ENCODE results near the gene ZC3H7B. TPM values are rescaled to one million over a fixed set of nuclear protein-coding genes. Genes with fewer than 3 reads are reported as not detected.

Gene ZC3H7B
- total and polyA plus RNA-seq, 2 experiments from 2014 or later = 5.7 to 61.5 TPM

GRCh38 chr22:41341990-41342389, 40.7 kb downstream of the ZC3H7B start:
- Mint-ChIP-seq H3K4me1 (no peaks in the 10 kb centered on the region), H3K27me3 (ENCODE audit: insufficient read depth, low read depth, poor library complexity) (peaks cover 10% of the 10 kb centered on the region), H3K4me3 (no peak overlapping the region), H3K27ac (no peak overlapping the region), H3K36me3 (ENCODE audit: low read depth) (peaks cover 23% of the 10 kb centered on the region), H3K9me3 (no peaks in the 10 kb centered on the region)
- Histone ChIP-seq H4K20me1 (replicated peaks; ENCODE audit: insufficient read depth) (no peaks in the 10 kb centered on the region), H3F3A (replicated peaks; ENCODE audit: low read depth) (no peaks in the 10 kb centered on the region), H3K79me2 (replicated peaks; ENCODE audit: insufficient read depth) (no peaks in the 10 kb centered on the region), H2AFZ (no peak overlapping the region), H3K4me3 (no peak overlapping the region), H3K27ac (ENCODE audit: low read depth) (no peak overlapping the region), H3K27me3 (ENCODE audit: insufficient read depth) (no peaks in the 10 kb centered on the region), H3K4me2 (no peak overlapping the region), H3K9me2 (ENCODE audit: insufficient read depth) (no peaks in the 10 kb centered on the region), H3K4me1 (ENCODE audit: insufficient read depth) (no peaks in the 10 kb centered on the region), H3K36me3 (ENCODE audit: insufficient read depth) (peaks cover 5% of the 10 kb centered on the region; the same call in 1 of the 2 replicates)
- TF ChIP-seq CTCF (conservative IDR thresholded peaks at IDR 0.05; ENCODE audit: low read depth in 2 of 2) = no peak
- TF ChIP-seq CREB1 (CRISPR knock-in tag; IDR thresholded peaks at IDR 0.05; ENCODE audit: low read depth) = no peak
- ATAC-seq (no peak), DNase-seq (ENCODE audit: low spot score) (no peak)

- Histone ChIP-seq H3K4me1 (ENCODE audit: insufficient read depth) (no peaks in the 10 kb centered on the region), H3K4me3 (no peak overlapping the region), H3K36me3 (ENCODE audit: insufficient read depth) (peaks cover 5% of the 10 kb centered on the region; the same call in 1 of the 2 replicates), H3K27me3 (ENCODE audit: insufficient read depth) (no peaks in the 10 kb centered on the region), H2AFZ (no peak overlapping the region), H3K4me2 (no peak overlapping the region), H4K20me1 (replicated peaks; ENCODE audit: insufficient read depth) (no peaks in the 10 kb centered on the region), H3K27ac (ENCODE audit: low read depth) (no peak overlapping the region), H3F3A (replicated peaks; ENCODE audit: low read depth) (no peaks in the 10 kb centered on the region), H3K9me2 (ENCODE audit: insufficient read depth) (no peaks in the 10 kb centered on the region), H3K79me2 (replicated peaks; ENCODE audit: insufficient read depth) (no peaks in the 10 kb centered on the region)
- H3K4me1 Mint-ChIP-seq = no peaks in the 10 kb centered on the region
- H3K9me3 Mint-ChIP-seq = no peaks in the 10 kb centered on the region
- ATAC-seq (no peak), DNase-seq (ENCODE audit: low spot score) (no peak)
- H3K36me3 Mint-ChIP-seq (ENCODE audit: low read depth) = peaks cover 30% of the 10 kb centered on the region
- no peak overlapping the region for H3K27ac Mint-ChIP-seq
- H3K27me3 Mint-ChIP-seq (ENCODE audit: insufficient read depth, low read depth, poor library complexity) = peaks cover 14% of the 10 kb centered on the region
- no peak overlapping the region for H3K4me3 Mint-ChIP-seq
- TF ChIP-seq, protein P1, sequence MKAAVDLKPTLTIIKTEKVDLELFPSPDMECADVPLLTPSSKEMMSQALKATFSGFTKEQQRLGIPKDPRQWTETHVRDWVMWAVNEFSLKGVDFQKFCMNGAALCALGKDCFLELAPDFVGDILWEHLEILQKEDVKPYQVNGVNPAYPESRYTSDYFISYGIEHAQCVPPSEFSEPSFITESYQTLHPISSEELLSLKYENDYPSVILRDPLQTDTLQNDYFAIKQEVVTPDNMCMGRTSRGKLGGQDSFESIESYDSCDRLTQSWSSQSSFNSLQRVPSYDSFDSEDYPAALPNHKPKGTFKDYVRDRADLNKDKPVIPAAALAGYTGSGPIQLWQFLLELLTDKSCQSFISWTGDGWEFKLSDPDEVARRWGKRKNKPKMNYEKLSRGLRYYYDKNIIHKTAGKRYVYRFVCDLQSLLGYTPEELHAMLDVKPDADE (IDR thresholded peaks at IDR 0.05) = no peak
- TF ChIP-seq JUNB (IDR thresholded peaks at IDR 0.05; ENCODE audit: unreplicated experiment) (no peak), NANOG (IDR thresholded peaks at IDR 0.05; ENCODE audit: borderline replicate concordance) (no peak), EZH2 (IDR thresholded peaks at IDR 0.05; ENCODE audit: low read depth, unreplicated experiment) (no peak), ZNF114 (CRISPR knock-in tag; IDR thresholded peaks at IDR 0.05) (no peak), POLR2AphosphoS5 (IDR thresholded peaks at IDR 0.05; ENCODE audit: low read depth) (no peak), CREB1 (CRISPR knock-in tag; IDR thresholded peaks at IDR 0.05; ENCODE audit: low read depth) (no peak), ZNF331 (CRISPR knock-in tag; IDR thresholded peaks at IDR 0.05; ENCODE audit: low read depth) (no peak), CTCF (conservative IDR thresholded peaks at IDR 0.05; ENCODE audit: low read depth in 2 of 2) (no peak)
These were observed 42.0 kb downstream of the ZC3H7B start for GRCh38 chr22:41343300-41343699.
